GM12878 (cell line): ENCODE measurements around the gene RORC.

ENCODE experiments used
- HDGF ChIP-seq: fragments of 450-650 bp; IDR thresholded peaks from 2 replicates; pipeline ENCODE4 v1.6.1; 2016; ENCODE audit warnings: antibody characterized with exemption
- JUND ChIP-seq: IDR thresholded peaks from 2 replicates; pipeline ENCODE4 v1.6.1; 2012; ENCODE audit warnings: low read depth, mild to moderate bottlenecking, low read length, improper control_type of control experiment, moderate library complexity
- POLR2A ChIP-seq: IDR thresholded peaks from 2 replicates; pipeline ENCODE4 v1.6.1; 2011; ENCODE audit warnings: low read depth, mild to moderate bottlenecking, low read length
- RAD21 ChIP-seq: IDR thresholded peaks from 2 replicates; pipeline ENCODE4 v1.6.1; 2011; ENCODE audit warnings: mild to moderate bottlenecking, low read depth, low read length, moderate library complexity; ENCODE audit not compliant: insufficient read depth
- TF ChIP-seq, protein P1 (sequence below): IDR thresholded peaks from 2 replicates; pipeline ENCODE4 v1.6.1; 2012; ENCODE audit warnings: low read depth, low read length, improper control_type of control experiment

DNA sequence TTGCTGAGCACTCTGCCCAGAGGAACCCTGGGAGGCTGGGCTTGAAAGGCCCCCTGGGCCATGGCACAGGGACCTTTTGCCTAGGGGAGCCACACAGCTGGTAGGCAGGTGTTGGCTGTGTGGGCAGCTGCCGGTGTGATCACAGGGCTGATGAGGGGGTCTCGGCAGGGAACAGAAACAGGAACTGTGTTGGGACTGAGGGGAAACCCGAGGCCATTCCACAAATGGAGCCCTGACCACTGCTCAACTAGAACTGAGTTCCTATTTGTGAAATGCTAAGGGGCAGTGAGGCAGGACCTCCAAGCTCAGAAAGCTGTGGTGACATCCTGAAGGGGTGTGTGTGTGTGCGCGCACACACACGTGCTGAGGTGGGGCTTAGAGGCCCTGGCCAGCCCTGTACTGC is 28.3 kb upstream of the RORC start:
- TF ChIP-seq, protein P1, sequence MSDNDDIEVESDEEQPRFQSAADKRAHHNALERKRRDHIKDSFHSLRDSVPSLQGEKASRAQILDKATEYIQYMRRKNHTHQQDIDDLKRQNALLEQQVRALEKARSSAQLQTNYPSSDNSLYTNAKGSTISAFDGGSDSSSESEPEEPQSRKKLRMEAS: no peak
- TF ChIP-seq POLR2A (no peak), JUND (no peak), HDGF (no peak), RAD21 (no peak)
